NCI-H1930 (cell line): ENCODE measurements around the gene INO80C.

Experiments used
- DNase-seq, 2 experiments: peaks; one replicate each; lab custom pipeline; 2025; lab: John Stamatoyannopoulos, UW

The INO80C gene

DNA sequence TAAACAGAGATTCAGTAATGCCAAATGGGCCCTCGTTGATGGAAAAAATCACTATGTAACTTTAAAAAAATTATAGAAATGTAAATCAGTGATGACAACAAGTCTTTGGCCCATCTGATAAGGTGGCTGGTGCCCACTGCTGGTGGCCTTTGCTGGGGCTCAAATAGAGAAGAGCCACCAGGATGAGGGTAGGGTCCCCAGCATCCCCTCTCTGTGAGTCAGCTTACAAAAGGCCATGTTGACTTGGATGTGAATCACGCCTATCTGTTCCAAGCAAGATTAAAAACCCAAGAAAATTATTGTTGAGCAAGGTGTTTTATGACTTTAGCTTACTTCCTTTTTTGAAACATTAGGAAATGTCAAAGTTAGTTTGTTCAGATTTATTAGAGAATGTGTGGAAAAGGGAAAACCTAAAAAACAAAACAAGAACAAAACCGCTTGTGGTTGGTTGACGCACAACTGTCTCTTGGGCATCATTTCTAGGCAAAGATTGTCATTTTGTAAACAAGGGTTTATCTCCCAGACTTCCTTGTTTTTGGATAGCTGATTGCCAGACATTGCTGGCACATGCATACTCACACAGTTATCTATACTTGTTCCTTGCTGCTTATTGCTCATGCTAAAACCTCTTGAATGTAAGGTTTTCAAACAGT lies 66.9 kb downstream of the INO80C start:
- DNase-seq: no peak

DNA sequence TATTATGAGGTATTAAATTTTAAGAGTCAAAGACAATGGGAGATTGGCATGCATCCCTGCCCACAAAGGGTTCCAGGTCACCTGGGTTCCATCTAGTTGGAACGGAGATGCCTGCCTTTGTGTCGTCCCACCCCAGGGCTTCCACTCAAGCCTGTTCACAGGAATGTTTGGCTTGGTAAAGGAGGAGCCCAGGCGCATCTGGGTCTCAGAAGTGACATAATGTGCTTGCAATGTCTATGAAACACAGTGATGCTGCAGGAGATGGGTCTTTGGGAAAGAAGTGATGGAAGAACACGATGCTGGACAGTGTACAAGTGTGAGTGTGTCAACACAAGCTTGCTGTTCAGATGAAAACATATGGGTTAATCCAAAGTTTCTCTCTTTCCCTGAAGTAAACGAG lies 71.0 kb downstream of the INO80C start:
- DNase-seq: no peak

DNA sequence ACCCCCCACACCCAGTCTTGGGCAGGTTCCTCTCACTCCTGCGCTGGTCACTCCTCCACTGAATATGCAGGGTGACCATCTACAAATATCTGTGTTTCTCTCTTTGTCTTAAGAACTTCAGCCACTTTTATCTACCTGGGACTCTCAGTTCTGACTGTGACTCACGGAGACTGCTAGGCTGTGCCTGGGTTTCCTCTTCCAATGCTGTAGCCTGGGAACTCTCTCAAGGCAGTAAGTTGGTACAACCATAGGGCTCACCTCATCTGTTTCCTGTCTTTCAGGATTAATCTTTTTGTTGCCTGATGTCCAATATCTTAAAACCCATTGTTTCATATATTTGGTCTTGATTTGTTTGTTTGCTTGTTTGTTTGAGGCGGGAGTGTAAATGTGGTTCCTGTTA lies 73.4 kb downstream of the INO80C start:
- DNase-seq: no peak

DNA sequence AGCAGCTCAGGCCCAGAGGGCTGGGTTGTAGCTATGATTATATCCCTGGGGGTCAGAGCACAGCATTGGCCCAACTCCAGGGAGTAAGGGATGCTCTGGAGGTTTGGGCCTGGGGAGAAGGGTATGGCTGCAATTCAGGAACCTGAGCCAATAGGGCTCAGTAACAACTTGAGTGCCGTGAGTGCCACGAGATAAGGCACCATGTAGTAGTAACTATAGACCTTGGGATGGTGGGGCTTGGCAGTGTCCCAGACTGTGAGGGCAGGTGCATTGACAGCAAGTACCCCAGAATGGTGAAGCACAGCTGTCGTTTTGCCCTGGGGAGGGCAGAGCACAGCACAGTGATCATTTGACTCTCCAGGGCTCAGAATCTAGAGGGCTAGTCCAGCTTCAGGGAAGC lies 75.5 kb downstream of the INO80C start:
- DNase-seq: no peak

DNA sequence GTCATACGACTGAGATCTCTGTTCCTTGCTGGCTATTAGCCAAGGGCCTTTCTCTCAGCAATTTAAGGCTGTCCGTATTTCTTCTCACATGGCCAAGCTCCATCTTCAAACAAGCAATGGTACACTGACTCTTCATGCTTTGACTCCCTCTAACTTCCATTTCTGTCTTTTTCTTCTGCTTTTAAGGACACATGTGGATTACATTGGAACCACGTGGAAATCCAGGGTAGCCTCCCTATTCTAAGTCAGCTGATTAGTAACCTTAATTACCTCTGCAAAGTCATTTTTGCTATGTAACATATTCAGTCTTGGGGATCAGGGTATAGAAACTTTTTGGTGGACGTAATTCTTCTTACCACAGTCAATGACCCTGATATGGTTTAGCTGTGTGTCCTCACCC lies 79.2 kb downstream of the INO80C start:
- DNase-seq: no peak
